ENCODE measurements around the gene CMC2.

CMC2 gene

DNA sequence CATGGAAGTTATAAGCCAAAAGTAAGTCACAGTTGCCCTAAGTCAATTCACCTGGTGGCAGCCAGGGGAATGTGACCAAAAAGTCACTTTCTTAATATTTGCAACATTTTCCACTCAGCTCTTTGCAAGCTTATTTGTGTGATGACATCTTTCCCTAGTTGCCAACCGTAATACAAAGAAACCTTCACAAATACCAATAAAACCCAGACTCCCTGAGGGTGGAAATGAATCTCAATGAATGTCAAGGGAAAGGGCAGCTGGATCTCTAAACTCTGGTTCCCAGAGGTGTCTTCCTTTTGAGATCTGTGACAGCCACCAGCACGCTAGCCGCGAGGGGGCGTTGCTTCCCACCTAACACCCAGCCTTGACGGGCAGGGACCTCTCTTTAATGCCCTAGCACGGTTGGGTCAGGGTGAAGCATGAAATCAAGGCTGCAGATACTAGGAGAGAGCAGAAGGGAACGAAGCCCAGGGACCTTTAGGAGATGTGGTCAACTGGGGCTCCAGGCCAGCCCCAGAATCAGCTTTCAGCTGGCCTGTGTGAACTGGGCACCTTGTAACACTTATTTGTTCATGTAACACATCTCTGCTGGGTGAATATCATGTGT, 82.2 kb downstream of the CMC2 start:
- DNase-seq (ENCODE audit: low spot score), result no peak

DNA sequence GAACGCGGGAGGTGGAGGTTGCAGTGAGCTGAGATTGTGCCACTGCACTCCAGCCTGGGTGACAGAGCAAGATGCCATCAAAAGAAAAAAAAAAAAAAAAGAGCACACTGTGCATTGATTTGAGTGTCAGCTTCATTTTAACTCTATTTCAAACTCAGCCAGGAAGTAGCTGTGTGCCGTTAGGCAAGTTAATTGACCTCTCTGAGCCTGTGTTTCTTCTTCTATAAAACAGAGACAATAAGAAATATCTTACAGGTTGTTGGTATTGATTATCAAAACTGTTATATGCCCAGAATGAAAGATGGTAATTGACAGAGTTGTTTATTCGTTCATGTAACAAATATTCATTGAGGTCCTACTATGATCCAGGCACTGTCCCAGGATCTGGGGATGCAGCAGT, 83.3 kb downstream of the CMC2 start:
- DNase-seq (ENCODE audit: low spot score), result no peak
